ENCODE measurements around the gene CIITA. TPM values are rescaled to one million over a fixed set of nuclear protein-coding genes. Genes with fewer than 3 reads are reported as not detected.

Gene CIITA
- total and polyA plus RNA-seq, 9 of the 15 experiments (the other 6 are each of a cell fraction or from before 2014, with no cell fraction given) = 0.01 to 0.20 (median 0.11) TPM; not detected in 4

- TF ChIP-seq NRF1 (conservative IDR thresholded peaks at IDR 0.05 in 1 of 2, IDR thresholded peaks at IDR 0.05 in 1 of 2) = 0 out of 4 replicates have a peak, but pooled peaks have one; percentile 7 to 28
- peak; percentile 100 for TF ChIP-seq GATAD2A (IDR thresholded peaks at IDR 0.05)
- 0 out of 2 replicates have a peak, but pooled peaks have one; percentile 32 for TF ChIP-seq GABPB1 (CRISPR knock-in tag; IDR thresholded peaks at IDR 0.05)
- TF ChIP-seq ZNF175 (CRISPR knock-in tag; IDR thresholded peaks at IDR 0.05; ENCODE audit: low read depth) = peak; percentile 39; the same call in 1 of the 2 replicates
- peak; percentile 47; the same call in 1 of the 2 replicates for TF ChIP-seq NFE2 (IDR thresholded peaks at IDR 0.05; ENCODE audit: low read depth)
- peak; percentile 94 to 96 for TF ChIP-seq ARNT (IDR thresholded peaks at IDR 0.05)
- TF ChIP-seq, protein P1, sequence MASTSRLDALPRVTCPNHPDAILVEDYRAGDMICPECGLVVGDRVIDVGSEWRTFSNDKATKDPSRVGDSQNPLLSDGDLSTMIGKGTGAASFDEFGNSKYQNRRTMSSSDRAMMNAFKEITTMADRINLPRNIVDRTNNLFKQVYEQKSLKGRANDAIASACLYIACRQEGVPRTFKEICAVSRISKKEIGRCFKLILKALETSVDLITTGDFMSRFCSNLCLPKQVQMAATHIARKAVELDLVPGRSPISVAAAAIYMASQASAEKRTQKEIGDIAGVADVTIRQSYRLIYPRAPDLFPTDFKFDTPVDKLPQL (IDR thresholded peaks at IDR 0.05; ENCODE audit: extremely low read depth, insufficient read length) = no peak
- TF ChIP-seq ZNF436 (CRISPR knock-in tag; IDR thresholded peaks at IDR 0.05) = no peak
- peak in 1 of 2 experiments; percentile 74; a peak in 1 of 4 replicates for TF ChIP-seq NONO (IDR thresholded peaks at IDR 0.05; ENCODE audit: low read depth in 2 of 2, low read length in 1 of 2)
- peak; percentile 95 for TF ChIP-seq SMAD1 (IDR thresholded peaks at IDR 0.05; ENCODE audit: low read depth, low read length, partially characterized antibody)
- no peak for TF ChIP-seq ZNF12 (CRISPR knock-in tag; IDR thresholded peaks at IDR 0.05)
- peak; percentile 77; the same call in 1 of the 2 replicates for TF ChIP-seq KHSRP (IDR thresholded peaks at IDR 0.05)
- TF ChIP-seq BHLHE40 (IDR thresholded peaks at IDR 0.05; ENCODE audit: low read length) = peak; percentile 95
- TF ChIP-seq ZFX (CRISPR knock-in tag; IDR thresholded peaks at IDR 0.05) = 0 out of 2 replicates have a peak, but pooled peaks have one; percentile 36
- peak; percentile 92 for TF ChIP-seq FOXM1 (IDR thresholded peaks at IDR 0.05; ENCODE audit: low read depth)
- no peak for TF ChIP-seq FOXM1 (CRISPR knock-in tag; IDR thresholded peaks at IDR 0.05; ENCODE audit: low read depth)
- TF ChIP-seq NFIC (IDR thresholded peaks at IDR 0.05) = peak; percentile 100
- TF ChIP-seq HNRNPK (IDR thresholded peaks at IDR 0.05; ENCODE audit: low read depth, low read length, poor library complexity, severe bottlenecking) = no peak
- TF ChIP-seq NR2F6 (CRISPR knock-in tag; IDR thresholded peaks at IDR 0.05) = no peak
- TF ChIP-seq, protein P2, sequence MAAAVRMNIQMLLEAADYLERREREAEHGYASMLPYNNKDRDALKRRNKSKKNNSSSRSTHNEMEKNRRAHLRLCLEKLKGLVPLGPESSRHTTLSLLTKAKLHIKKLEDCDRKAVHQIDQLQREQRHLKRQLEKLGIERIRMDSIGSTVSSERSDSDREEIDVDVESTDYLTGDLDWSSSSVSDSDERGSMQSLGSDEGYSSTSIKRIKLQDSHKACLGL (CRISPR knock-in tag; IDR thresholded peaks at IDR 0.05; ENCODE audit: borderline replicate concordance, poor library complexity, severe bottlenecking) = no peak
- TF ChIP-seq FOXK2 (conservative IDR thresholded peaks at IDR 0.05 in 1 of 2, IDR thresholded peaks at IDR 0.05 in 1 of 2; ENCODE audit: low read depth in 2 of 2) = peak; percentile 79 to 80
- peak; percentile 90 for TF ChIP-seq EGR1 (conservative IDR thresholded peaks at IDR 0.05)
- TF ChIP-seq, protein P3, sequence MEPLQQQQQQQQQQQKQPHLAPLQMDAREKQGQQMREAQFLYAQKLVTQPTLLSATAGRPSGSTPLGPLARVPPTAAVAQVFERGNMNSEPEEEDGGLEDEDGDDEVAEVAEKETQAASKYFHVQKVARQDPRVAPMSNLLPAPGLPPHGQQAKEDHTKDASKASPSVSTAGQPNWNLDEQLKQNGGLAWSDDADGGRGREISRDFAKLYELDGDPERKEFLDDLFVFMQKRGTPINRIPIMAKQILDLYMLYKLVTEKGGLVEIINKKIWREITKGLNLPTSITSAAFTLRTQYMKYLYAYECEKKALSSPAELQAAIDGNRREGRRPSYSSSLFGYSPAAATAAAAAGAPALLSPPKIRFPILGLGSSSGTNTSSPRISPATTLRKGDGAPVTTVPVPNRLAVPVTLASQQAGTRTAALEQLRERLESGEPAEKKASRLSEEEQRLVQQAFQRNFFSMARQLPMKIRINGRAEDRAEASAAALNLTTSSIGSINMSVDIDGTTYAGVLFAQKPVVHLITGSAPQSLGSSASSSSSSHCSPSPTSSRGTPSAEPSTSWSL (CRISPR knock-in tag; IDR thresholded peaks at IDR 0.05; ENCODE audit: borderline replicate concordance) = 0 out of 2 replicates have a peak, but pooled peaks have one; percentile 38
- peak; percentile 100 for TF ChIP-seq ARID1B (IDR thresholded peaks at IDR 0.05)
- peak; percentile 93 for TF ChIP-seq HLTF (IDR thresholded peaks at IDR 0.05)
- 0 out of 2 replicates have a peak, but pooled peaks have one; percentile 43 for TF ChIP-seq DNMT1 (IDR thresholded peaks at IDR 0.05)
These were observed 95.3 kb downstream of the CIITA start (continued) for GRCh38 chr16:10972108-10972818.
